NAMALWA (cell line): ENCODE results near the gene SERHL2.
"Not testable (repeated sequence)": the region's sequence is repeated elsewhere in the genome, so short reads cannot be mapped to it uniquely, and the experiment has no call there.

ENCODE experiments used
- DNase-seq: peaks from one replicate; pipeline ENCODE4 v3.0.0-alpha.2; 2015; ENCODE audit warnings: low spot score

Gene SERHL2

GRCh38 chr22:42574046-42574445 lies 20.3 kb downstream of the SERHL2 start:
- not testable (repeated sequence) for DNase-seq

GRCh38 chr22:42574468-42574867 lies 20.7 kb downstream of the SERHL2 start:
- not testable (repeated sequence) for DNase-seq

- DNase-seq = not testable (repeated sequence)
Observed at GRCh38 chr22:42575996-42576574, 22.3 kb downstream of the SERHL2 start.

GRCh38 chr22:42577141-42577540 lies 23.4 kb downstream of the SERHL2 start:
- not testable (repeated sequence) for DNase-seq

- DNase-seq = no peak
Observed at GRCh38 chr22:42577623-42578240, 24.0 kb downstream of the SERHL2 start.

- not testable (repeated sequence) for DNase-seq
Observed at GRCh38 chr22:42580040-42580439, 26.3 kb downstream of the SERHL2 start.

- not testable (repeated sequence) for DNase-seq
Observed at GRCh38 chr22:42581194-42581761, 27.5 kb downstream of the SERHL2 start.

- peak; percentile 87 for DNase-seq
Observed at GRCh38 chr22:42581762-42582716, 28.3 kb downstream of the SERHL2 start.

- no peak for DNase-seq
Observed at GRCh38 chr22:42582987-42583386, 29.2 kb downstream of the SERHL2 start.

GRCh38 chr22:42584364-42584940 lies 30.7 kb downstream of the SERHL2 start:
- no peak for DNase-seq

- no peak for DNase-seq
Observed at GRCh38 chr22:42585096-42585495, 31.3 kb downstream of the SERHL2 start.

GRCh38 chr22:42586381-42586780 lies 32.6 kb downstream of the SERHL2 start:
- DNase-seq = no peak

GRCh38 chr22:42587588-42588175 lies 33.9 kb downstream of the SERHL2 start:
- no peak for DNase-seq

GRCh38 chr22:42591987-42592386 lies 38.2 kb downstream of the SERHL2 start:
- DNase-seq = no peak

- DNase-seq = no peak
Observed at GRCh38 chr22:42595434-42595833, 41.7 kb downstream of the SERHL2 start.

- no peak for DNase-seq
Observed at GRCh38 chr22:42596336-42596735, 42.6 kb downstream of the SERHL2 start.

- DNase-seq = no peak
Observed at GRCh38 chr22:42596863-42597530, 43.2 kb downstream of the SERHL2 start.

GRCh38 chr22:42601879-42602465 lies 48.2 kb downstream of the SERHL2 start:
- DNase-seq = no peak

- DNase-seq = no peak
Observed at GRCh38 chr22:42602470-42602869, 48.7 kb downstream of the SERHL2 start.

GRCh38 chr22:42603427-42603826 lies 49.7 kb downstream of the SERHL2 start:
- no peak for DNase-seq

- no peak for DNase-seq
Observed at GRCh38 chr22:42604403-42604802, 50.6 kb downstream of the SERHL2 start.
